Neural cell (in vitro differentiated cells): ENCODE results near the gene ENDOD1. TPM values are rescaled to one million over a fixed set of nuclear protein-coding genes. Genes with fewer than 3 reads are reported as not detected.

Experiments used
- H2AFZ ChIP-seq: fragments of 200-600, 300-800 bp; sonication (generic), shearing (Covaris generic); 2 replicates; pipeline ENCODE4 v1.6.0; 2014; ENCODE audit warnings: low read depth, mild to moderate bottlenecking, antibody characterized with exemption, low read length, moderate library complexity
- H3F3A ChIP-seq: fragments of 200-600 bp; shearing (Covaris generic); 2 replicates; pipeline ENCODE4 v1.6.1; 2016; ENCODE audit warnings: mild to moderate bottlenecking, moderate library complexity, mixed read lengths, antibody characterized with exemption, low read length; ENCODE audit not compliant: insufficient read depth, poor library complexity, severe bottlenecking
- H3K27ac ChIP-seq: fragments of 200-600, 300-800 bp; sonication (generic), shearing (Covaris generic); 2 replicates; pipeline ENCODE4 v1.5.1; 2014; ENCODE audit warnings: mild to moderate bottlenecking, low read length, moderate library complexity
- H3K27me3 ChIP-seq: fragments of 300-800, 200-600 bp; sonication (generic), shearing (Covaris generic); 2 replicates; pipeline ENCODE4 v1.6.0; 2014; ENCODE audit warnings: mild to moderate bottlenecking, low read depth, low read length, moderate library complexity; ENCODE audit not compliant: insufficient read depth
- H3K36me3 ChIP-seq: fragments of 300-800, 200-600 bp; sonication (generic), shearing (Covaris generic); 2 replicates; pipeline ENCODE4 v1.5.1; 2014; ENCODE audit warnings: mild to moderate bottlenecking, antibody characterized with exemption, low read length, moderate library complexity; ENCODE audit not compliant: insufficient read depth
- H3K4me2 ChIP-seq: fragments of 300-800, 200-600 bp; sonication (generic), shearing (Covaris generic); 2 replicates; pipeline ENCODE4 v1.6.0; 2014; ENCODE audit warnings: mild to moderate bottlenecking, low read length
- H3K4me3 ChIP-seq: fragments of 300-800, 200-600 bp; sonication (generic), shearing (Covaris generic); 2 replicates; pipeline ENCODE4 v1.5.1; 2014; ENCODE audit warnings: mild to moderate bottlenecking, low read length, moderate library complexity
- H3K79me2 ChIP-seq: fragments of 200-600 bp; shearing (Covaris generic); replicated peaks from 2 replicates; pipeline ENCODE4 v1.6.0; 2014; ENCODE audit warnings: mild to moderate bottlenecking, low read length, moderate library complexity; ENCODE audit not compliant: insufficient read depth
- H3K9ac ChIP-seq: fragments of 300-800, 200-600 bp; sonication (generic), shearing (Covaris generic); 2 replicates; pipeline ENCODE4 v1.6.1; 2016; ENCODE audit warnings: mild to moderate bottlenecking, low read length, mixed read lengths
- H3K9me2 ChIP-seq: fragments of 200-600 bp; shearing (Covaris generic); 2 replicates; pipeline ENCODE4 v1.6.1; 2016; ENCODE audit warnings: mild to moderate bottlenecking, low read length, mixed read lengths; ENCODE audit not compliant: insufficient read depth
- H3K9me3 ChIP-seq: fragments of 200-600, 300-800 bp; sonication (generic), shearing (Covaris generic); 2 replicates; pipeline ENCODE4 v1.6.1; 2016; ENCODE audit warnings: mild to moderate bottlenecking, mixed run types, low read length, moderate library complexity, mixed read lengths
- H4K20me1 ChIP-seq: fragments of 200-600 bp; shearing (Covaris generic); 2 replicates; pipeline ENCODE4 v1.6.1; 2016; ENCODE audit warnings: mild to moderate bottlenecking, mixed run types; ENCODE audit not compliant: insufficient read depth
- CTCF ChIP-seq: fragments of 450-650 bp; IDR thresholded peaks from 2 replicates; pipeline ENCODE4 v1.5.1; 2014; ENCODE audit warnings: antibody characterized with exemption, mild to moderate bottlenecking, moderate library complexity; ENCODE audit not compliant: poor library complexity, severe bottlenecking
- EP300 ChIP-seq: fragments of 450-650 bp; conservative IDR thresholded peaks from 2 replicates; pipeline ENCODE4 v1.6.1; 2014; ENCODE audit warnings: antibody characterized with exemption, mild to moderate bottlenecking, moderate library complexity; ENCODE audit not compliant: poor library complexity, severe bottlenecking
- EZH2 ChIP-seq: fragments of 200-600, 300-800 bp; shearing (Covaris generic), sonication (generic); IDR thresholded peaks from 2 replicates; pipeline ENCODE4 v1.6.1; 2014; ENCODE audit warnings: antibody characterized with exemption, low read length, borderline replicate concordance, mild to moderate bottlenecking; ENCODE audit not compliant: insufficient read depth, poor library complexity, severe bottlenecking
- MXI1 ChIP-seq: fragments of 450-650 bp; conservative IDR thresholded peaks from 2 replicates; pipeline ENCODE4 v1.6.1; 2014; ENCODE audit warnings: antibody characterized with exemption, mild to moderate bottlenecking; ENCODE audit not compliant: poor library complexity, severe bottlenecking
- POLR2AphosphoS5 ChIP-seq: IDR thresholded peaks from 2 replicates; pipeline ENCODE4 v1.6.1; 2012
- RAD21 ChIP-seq: fragments of 450-650 bp; conservative IDR thresholded peaks from 2 replicates; pipeline ENCODE4 v1.6.1; 2014; ENCODE audit warnings: antibody characterized with exemption, mild to moderate bottlenecking, moderate library complexity
- REST ChIP-seq: IDR thresholded peaks from 2 replicates; pipeline ENCODE4 v1.6.1; 2012; ENCODE audit warnings: borderline replicate concordance
- SMC3 ChIP-seq: fragments of 450-650 bp; conservative IDR thresholded peaks from 2 replicates; pipeline ENCODE4 v1.6.1; 2014; ENCODE audit warnings: antibody characterized with exemption, mild to moderate bottlenecking, moderate library complexity; ENCODE audit not compliant: poor library complexity
- TAF1 ChIP-seq: IDR thresholded peaks from 2 replicates; pipeline ENCODE4 v1.6.1; 2012; ENCODE audit warnings: low read depth
- polyA plus RNA-seq: library from polyadenylated mRNA; depleted of rRNA; stranded (reverse); fragments of >200 nt; gene quantifications from 2 replicates; pipeline ENCODE4 v1.2.3, GENCODE V29; 2014

Gene ENDOD1
- polyA plus RNA-seq, 1 donor from 2014 or later, result 4.9 TPM

- TF ChIP-seq SMC3, result no peak
- no peak for TF ChIP-seq REST
- TF ChIP-seq TAF1, result no peak
- no peak for TF ChIP-seq CTCF
- TF ChIP-seq RAD21, result no peak
- no peak for TF ChIP-seq EP300
- TF ChIP-seq POLR2AphosphoS5, result no peak
- TF ChIP-seq EZH2, result no peak
- TF ChIP-seq MXI1, result no peak
- Histone ChIP-seq H3K79me2 (no peaks in the 10 kb centered on the region), H3F3A (no peaks in the 10 kb centered on the region), H4K20me1 (no peaks in the 10 kb centered on the region), H3K9me3 (no peaks in the 10 kb centered on the region), H3K9me2 (no peaks in the 10 kb centered on the region), H2AFZ (no peak overlapping the region), H3K36me3 (no peaks in the 10 kb centered on the region), H3K9ac (no peak overlapping the region), H3K27ac (no peak overlapping the region), H3K27me3 (no peaks in the 10 kb centered on the region), H3K4me3 (no peak overlapping the region), H3K4me2 (no peak overlapping the region)
These were observed 80.6 kb downstream of the ENDOD1 start for GRCh38 chr11:95170294-95170693.

GRCh38 chr11:95175818-95176380, 86.3 kb downstream of the ENDOD1 start:
- Histone ChIP-seq H3K4me3 (no peak overlapping the region), H3K4me2 (no peak overlapping the region), H3K36me3 (no peaks in the 10 kb centered on the region), H3K9me3 (no peaks in the 10 kb centered on the region), H3F3A (no peaks in the 10 kb centered on the region), H3K9me2 (no peaks in the 10 kb centered on the region), H3K27ac (no peak overlapping the region), H2AFZ (no peak overlapping the region), H3K9ac (no peak overlapping the region), H4K20me1 (no peaks in the 10 kb centered on the region), H3K27me3 (no peaks in the 10 kb centered on the region), H3K79me2 (no peaks in the 10 kb centered on the region)
- TF ChIP-seq SMC3 (no peak), CTCF (no peak), POLR2AphosphoS5 (no peak)

Other genes starting within 250 kb of the ENDOD1 start
- 105 and 151 TPM in 2 replicates for gene CWC15, start 116.3 kb upstream of the ENDOD1 start, polyA plus RNA-seq
- 1.3 and 1.5 TPM in 2 replicates for gene KDM4D, start 116.1 kb upstream of the ENDOD1 start, polyA plus RNA-seq
- gene KDM4E, start 64.6 kb upstream of the ENDOD1 start, polyA plus RNA-seq, result not detected in 2 replicates
- gene KDM4F, start 40.4 kb upstream of the ENDOD1 start, polyA plus RNA-seq, result not detected in 2 replicates
- gene SRSF8, start 22.9 kb upstream of the ENDOD1 start, polyA plus RNA-seq, result 44.6 and 54.6 TPM in 2 replicates
- 9.4 and 11.1 TPM in 2 replicates for gene SESN3, start 141.4 kb downstream of the ENDOD1 start, polyA plus RNA-seq